ENCODE results near the gene SLFN13. TPM values are rescaled to one million over a fixed set of nuclear protein-coding genes. Genes with fewer than 3 reads are reported as not detected.
"Not testable (repeated sequence)": the region's sequence is repeated elsewhere in the genome, so short reads cannot be mapped to it uniquely, and the experiment has no call there.

The SLFN13 gene
- total RNA-seq, 1 donor from 2014 or later: 27.1 TPM

DNA sequence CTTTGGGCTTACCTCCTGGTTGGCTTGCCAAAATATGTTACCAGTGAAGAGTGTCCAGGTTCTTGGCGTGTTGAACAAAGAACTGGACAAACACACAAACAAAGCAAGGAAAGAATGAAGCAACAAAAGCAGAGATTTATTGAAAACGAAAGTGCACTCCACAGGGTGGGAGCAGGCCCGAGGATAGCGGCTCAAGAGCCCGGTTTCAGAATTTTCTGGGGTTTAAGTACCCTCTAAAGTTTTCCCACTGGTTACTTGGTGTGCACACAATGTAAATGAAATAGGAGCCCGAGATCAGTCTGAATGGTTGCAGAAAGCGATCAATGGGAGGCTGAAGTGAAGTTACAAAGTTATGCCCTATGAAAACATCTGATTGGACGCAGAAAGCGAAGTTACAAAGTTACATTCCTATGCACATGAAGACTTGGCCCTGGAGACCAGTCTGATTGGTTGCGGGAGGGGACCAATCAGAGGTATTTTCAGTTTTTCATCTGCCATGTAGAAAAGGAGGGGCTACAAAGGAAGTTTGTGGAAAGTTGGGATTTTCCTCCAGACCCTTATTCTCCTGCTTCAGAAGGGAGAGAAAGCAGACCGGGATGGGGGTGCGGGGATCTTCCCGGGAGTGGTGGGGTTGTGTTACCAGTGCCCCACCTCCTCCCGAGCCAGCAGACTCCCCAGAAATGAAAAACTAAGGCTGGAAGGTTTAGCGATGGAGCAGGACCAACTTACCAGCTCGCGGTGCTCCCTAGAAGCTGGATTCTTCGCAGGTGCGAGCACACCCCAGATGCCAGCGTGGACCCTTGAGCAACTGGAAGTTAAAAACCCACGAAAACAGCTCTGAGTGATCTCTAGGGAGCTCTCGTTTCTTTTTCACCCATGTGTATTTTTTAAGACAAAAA is 16.1 kb downstream of the SLFN13 start, which contains the start of gene SLFN12:
TSS of gene SLFN12 (minus strand) at position 325 of the 899 bp plus-strand sequence. CDS start 9,472 bp downstream, outside the sequence.
- peak; percentile 62 for DNase-seq
- peak within 1 kb of the TSS; percentile 67 for H3K4me3 ChIP-seq
- TF ChIP-seq CTCF (IDR thresholded peaks at IDR 0.05): no peak
- peak within 1 kb of the TSS; percentile 84 for H3K27ac ChIP-seq
- no peaks in the 10 kb centered on the region for H3K9me3 ChIP-seq
- no peaks in the 10 kb centered on the region for H3K36me3 ChIP-seq
- intact Hi-C loops (cut with DNase I): no loop called here
- no peaks in the 10 kb centered on the region for H3K27me3 ChIP-seq (ENCODE audit: low read depth)
- peak; percentile 92 to 95 for ATAC-seq
- peaks cover 24% of the 10 kb centered on the region for H3K4me1 ChIP-seq

DNA sequence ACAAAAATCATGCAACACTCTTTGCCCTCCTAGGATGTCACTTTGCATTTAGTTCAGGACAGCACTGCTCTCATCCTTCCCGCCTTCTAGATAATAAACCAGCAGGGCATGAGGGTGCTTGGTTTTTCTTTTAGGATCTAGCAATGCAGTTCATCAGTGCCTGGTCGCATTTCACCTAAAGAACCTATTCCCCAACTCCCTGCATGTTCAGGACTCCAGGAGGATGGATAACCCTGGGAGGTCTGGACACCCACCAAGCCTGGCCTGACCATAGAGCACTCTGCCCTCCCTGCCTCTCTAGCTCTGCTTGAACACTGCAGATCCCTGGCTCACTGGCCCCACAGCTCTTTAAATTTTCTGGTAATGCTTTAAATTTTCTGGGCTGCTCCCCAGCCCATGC is 18.9 kb downstream of the SLFN13 start:
- Histone ChIP-seq H3K36me3 (no peaks in the 10 kb centered on the region), H3K4me3 (no peak overlapping the region), H3K9me3 (no peaks in the 10 kb centered on the region), H3K27me3 (ENCODE audit: low read depth) (no peaks in the 10 kb centered on the region), H3K27ac (no peak overlapping the region), H3K4me1 (peaks cover 24% of the 10 kb centered on the region)
- no peak for TF ChIP-seq CTCF (IDR thresholded peaks at IDR 0.05)
- ATAC-seq: no peak
- DNase-seq: no peak
- intact Hi-C loops (cut with DNase I): no loop called here

- H3K4me3 ChIP-seq: no peak overlapping the region
- H3K27ac ChIP-seq: no peak overlapping the region
- no peak for DNase-seq
- TF ChIP-seq CTCF (IDR thresholded peaks at IDR 0.05): no peak
- intact Hi-C loops (cut with DNase I): no loop called here
- peaks cover 16% of the 10 kb centered on the region for H3K4me1 ChIP-seq
- no peak for ATAC-seq
- H3K9me3 ChIP-seq: no peaks in the 10 kb centered on the region
- H3K36me3 ChIP-seq: no peaks in the 10 kb centered on the region
- no peaks in the 10 kb centered on the region for H3K27me3 ChIP-seq (ENCODE audit: low read depth)
Observed at GRCh38 chr17:35428229-35428628, 20.3 kb downstream of the SLFN13 start.

DNA sequence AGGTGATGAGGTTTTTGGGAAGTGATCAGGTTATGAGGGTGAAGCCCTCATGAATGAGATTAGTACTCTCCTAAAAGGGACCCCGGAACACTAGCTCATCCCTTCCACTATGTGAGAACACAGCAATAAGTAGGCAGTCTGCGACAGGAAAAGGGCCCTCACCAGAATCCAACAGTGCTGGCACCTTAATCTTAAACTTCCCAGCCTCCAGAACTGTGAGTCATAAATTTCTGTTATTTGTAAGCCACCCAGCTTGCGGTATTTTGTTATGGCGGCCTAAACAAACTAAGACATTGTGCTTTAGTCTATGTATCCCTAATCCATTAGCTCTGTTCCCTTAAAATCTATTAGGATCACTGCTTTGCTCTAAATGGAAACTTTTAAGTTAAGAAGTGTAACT is 24.8 kb downstream of the SLFN13 start:
- no peak for ATAC-seq
- no peak for DNase-seq
- intact Hi-C loops (cut with DNase I): no loop called here
- peaks cover 12% of the 10 kb centered on the region for H3K36me3 ChIP-seq
- H3K4me3 ChIP-seq: no peak overlapping the region
- H3K27me3 ChIP-seq (ENCODE audit: low read depth): no peaks in the 10 kb centered on the region
- H3K9me3 ChIP-seq: no peaks in the 10 kb centered on the region
- no peaks in the 10 kb centered on the region for H3K4me1 ChIP-seq
- H3K27ac ChIP-seq: no peak overlapping the region
- TF ChIP-seq CTCF (IDR thresholded peaks at IDR 0.05): no peak

DNA sequence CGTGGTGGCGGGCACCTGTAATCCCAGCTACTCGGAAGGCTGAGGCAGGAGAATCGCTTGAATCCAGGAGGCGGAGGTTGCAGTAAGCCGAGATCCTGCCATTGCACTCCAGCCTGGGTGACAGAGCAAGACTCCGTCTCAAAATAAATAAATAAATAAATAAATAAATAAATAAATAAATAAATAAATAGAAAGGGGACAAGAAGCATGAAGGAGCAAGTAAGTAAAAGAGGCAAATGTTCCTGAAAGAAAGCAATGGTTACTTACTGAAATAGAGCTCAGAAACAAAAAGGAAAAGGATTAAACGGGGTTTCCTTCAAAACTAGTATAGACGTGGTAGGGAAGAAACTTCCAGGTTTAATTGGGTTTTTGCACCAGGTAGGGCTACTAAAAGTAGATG is 27.5 kb downstream of the SLFN13 start:
- DNase-seq; H3K27ac ChIP-seq; H3K4me1 ChIP-seq; ATAC-seq; intact Hi-C loops (cut with DNase I); H3K4me3 ChIP-seq; H3K27me3 ChIP-seq (ENCODE audit: low read depth); H3K9me3 ChIP-seq: not testable (repeated sequence)
- H3K36me3 ChIP-seq: peaks cover 21% of the 10 kb centered on the region

- H3K4me1 ChIP-seq: no peaks in the 10 kb centered on the region
- DNase-seq: no peak
- TF ChIP-seq CTCF (IDR thresholded peaks at IDR 0.05): no peak
- no peaks in the 10 kb centered on the region for H3K27me3 ChIP-seq (ENCODE audit: low read depth)
- intact Hi-C loops (cut with DNase I): no loop called here
- ATAC-seq: no peak
- H3K4me3 ChIP-seq: no peak overlapping the region
- no peak overlapping the region for H3K27ac ChIP-seq
- peaks cover 13% of the 10 kb centered on the region for H3K36me3 ChIP-seq
- H3K9me3 ChIP-seq: peaks cover 10% of the 10 kb centered on the region
Observed at GRCh38 chr17:35416659-35417058, 31.9 kb downstream of the SLFN13 start.

DNA sequence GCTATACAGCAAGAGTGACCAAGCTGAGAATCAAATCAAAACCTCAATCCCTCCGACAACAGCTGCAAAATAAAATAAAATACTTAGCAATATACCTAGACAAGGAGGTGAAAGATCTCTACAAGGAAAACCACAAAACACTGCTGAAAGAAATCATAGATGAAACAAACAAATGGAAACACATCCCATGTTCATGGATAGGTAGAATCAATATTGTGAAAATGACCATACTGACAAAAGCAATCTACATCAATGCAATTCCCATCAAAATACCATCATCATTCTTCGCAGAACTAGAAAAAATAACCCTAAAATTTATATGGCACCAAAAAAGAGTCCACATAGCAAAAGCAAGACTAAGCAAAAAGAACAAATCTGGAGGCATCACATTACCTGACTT is 33.9 kb downstream of the SLFN13 start:
- H3K36me3 ChIP-seq: peaks cover 32% of the 10 kb centered on the region
- ATAC-seq: not testable (repeated sequence)

More for the DNA sequence above, 33.9 kb downstream of the SLFN13 start:
- H3K9me3 ChIP-seq; DNase-seq; H3K27me3 ChIP-seq (ENCODE audit: low read depth); H3K27ac ChIP-seq; H3K4me1 ChIP-seq; H3K4me3 ChIP-seq; intact Hi-C loops (cut with DNase I): not testable (repeated sequence)
